DMS153 (cell line): Measurements from ENCODE around the gene EIPR1.
"Not testable (repeated sequence)": the region's sequence is repeated elsewhere in the genome, so short reads cannot be mapped to it uniquely, and the experiment has no call there.

Experiments used
- DNase-seq: peaks from one replicate; lab custom pipeline; 2025; lab: John Stamatoyannopoulos, UW

Gene EIPR1

GRCh38 chr2:3357926-3358325 lies 19.7 kb downstream of the EIPR1 start:
- DNase-seq = no peak

- DNase-seq = not testable (repeated sequence)
Measured at GRCh38 chr2:3357446-3357845, 20.2 kb downstream of the EIPR1 start.

GRCh38 chr2:3356799-3357198 lies 20.8 kb downstream of the EIPR1 start:
- DNase-seq = no peak

- no peak for DNase-seq
Measured at GRCh38 chr2:3355951-3356569, 21.6 kb downstream of the EIPR1 start.

- DNase-seq = no peak
Measured at GRCh38 chr2:3354986-3355385, 22.6 kb downstream of the EIPR1 start.

GRCh38 chr2:3349211-3349693 lies 28.4 kb downstream of the EIPR1 start:
- DNase-seq = peak; percentile 23

GRCh38 chr2:3348767-3349166 lies 28.9 kb downstream of the EIPR1 start:
- DNase-seq = peak; percentile 9

- no peak for DNase-seq
Measured at GRCh38 chr2:3345621-3346020, 32.0 kb downstream of the EIPR1 start.

GRCh38 chr2:3344897-3345296 lies 32.7 kb downstream of the EIPR1 start:
- no peak for DNase-seq

GRCh38 chr2:3343012-3343411 lies 34.6 kb downstream of the EIPR1 start:
- DNase-seq = no peak

- no peak for DNase-seq
Measured at GRCh38 chr2:3342324-3342723, 35.3 kb downstream of the EIPR1 start.

- DNase-seq = no peak
Measured at GRCh38 chr2:3341336-3341735, 36.3 kb downstream of the EIPR1 start.

- no peak for DNase-seq
Measured at GRCh38 chr2:3340144-3340543, 37.5 kb downstream of the EIPR1 start.

- DNase-seq = no peak
Measured at GRCh38 chr2:3338340-3338739, 39.3 kb downstream of the EIPR1 start.

- no peak for DNase-seq
Measured at GRCh38 chr2:3336844-3337243, 40.8 kb downstream of the EIPR1 start.

GRCh38 chr2:3334392-3335345 lies 42.9 kb downstream of the EIPR1 start:
- DNase-seq = no peak

- DNase-seq = no peak
Measured at GRCh38 chr2:3332133-3332532, 45.5 kb downstream of the EIPR1 start.

GRCh38 chr2:3329491-3329890 lies 48.1 kb downstream of the EIPR1 start:
- DNase-seq = no peak

GRCh38 chr2:3326871-3327270 lies 50.7 kb downstream of the EIPR1 start:
- no peak for DNase-seq

GRCh38 chr2:3326182-3326537 lies 51.5 kb downstream of the EIPR1 start:
- no peak for DNase-seq

GRCh38 chr2:3325458-3326181 lies 52.0 kb downstream of the EIPR1 start:
- no peak for DNase-seq

GRCh38 chr2:3324404-3325281 lies 53.0 kb downstream of the EIPR1 start:
- DNase-seq = no peak
